Measurements from ENCODE around the gene FMN1. TPM values are rescaled to one million over a fixed set of nuclear protein-coding genes. Genes with fewer than 3 reads are reported as not detected.

FMN1 gene
- total and polyA plus RNA-seq, 10 of the 15 experiments (the other 5 are each of a cell fraction or from before 2014, with no cell fraction given) = 0.05 to 0.16 (median 0.08) TPM; not detected in 4

GRCh38 chr15:32825219-32825618, 369.3 kb downstream of the FMN1 start:
- BruUV-seq (replicated peaks) = no TSS peak
- no peak for FAIRE-seq

More at GRCh38 chr15:32825219-32825618, 369.3 kb downstream of the FMN1 start:
- CTCF ChIA-PET = no interaction called here
- Histone ChIP-seq H3K79me2 (ENCODE audit: control insufficient read depth, insufficient read depth, low read length) (no peaks in the 10 kb centered on the region), H3K36me3 (ENCODE audit: control insufficient read depth in 2 of 2, insufficient read depth in 2 of 2, low read length in 1 of 2) (no peaks in the 10 kb centered on the region), H3K9me3 (replicated peaks; ENCODE audit: control insufficient read depth, insufficient read depth, low read length) (no peaks in the 10 kb centered on the region), H3K4me2 (ENCODE audit: control insufficient read depth, insufficient read depth) (no peak overlapping the region), H3K9ac (ENCODE audit: control insufficient read depth, insufficient read depth, low read length) (no peak overlapping the region), H3K4me1 (ENCODE audit: control insufficient read depth, insufficient read depth, low read length) (no peaks in the 10 kb centered on the region), H4K20me1 (ENCODE audit: control insufficient read depth, insufficient read depth) (no peaks in the 10 kb centered on the region), H2AFZ (ENCODE audit: control insufficient read depth, low read depth, low read length) (no peak overlapping the region), H3K27ac (ENCODE audit: control insufficient read depth, insufficient read depth) (no peak overlapping the region), H3K27me3 (replicated peaks in 1 of 2; ENCODE audit: control insufficient read depth in 2 of 2, insufficient read depth in 2 of 2, low read length in 1 of 2) (no peaks in the 10 kb centered on the region; a peak in 2 of 4 replicates), H3K4me3 (no peak overlapping the region)
- SMC1A ChIA-PET (ENCODE audit: uncharacterized antibody, unreplicated experiment) = no interaction called here
- RAD21 ChIA-PET (ENCODE audit: unreplicated experiment) = no interaction called here
- TF ChIP-seq NR2F1 (conservative IDR thresholded peaks at IDR 0.05) = no peak
- TF ChIP-seq SP1 (IDR thresholded peaks at IDR 0.05; ENCODE audit: low read depth, low read length) = no peak
- TF ChIP-seq REST (IDR thresholded peaks at IDR 0.05; ENCODE audit: low read depth, low read length) = no peak
- 55% methylated on average over 4 of the region's 4 CpGs for WGBS (ENCODE audit: insufficient coverage, insufficient replicate concordance, low lambda C conversion rate, missing lambda C conversion rate)
- POLR2A ChIA-PET = no interaction called here
- intact Hi-C loops (cut with micrococcal nuclease; ENCODE audit: unreplicated experiment) (no loop called here), in situ Hi-C loops (cut with MboI) (no loop called here)
- ATAC-seq = no peak
- no peak for DNase-seq (ENCODE audit: low read depth, low spot score)

Data from GM12878 (cell line).